HEK293T (cell line): Measurements from ENCODE around the gene NT5C3B.

Experiments used
- ARNT ChIP-seq: fragments of 450-650 bp; IDR thresholded peaks from 2 replicates; pipeline ENCODE4 v1.6.1; 2017; ENCODE audit warnings: mild to moderate bottlenecking
- BHLHE40 ChIP-seq: fragments of 450-650 bp; IDR thresholded peaks from 2 replicates; pipeline ENCODE4 v1.6.1; 2016; ENCODE audit warnings: mild to moderate bottlenecking, moderate library complexity, borderline replicate concordance
- CTBP1 ChIP-seq: fragments of 450-650 bp; IDR thresholded peaks from 2 replicates; pipeline ENCODE4 v1.6.1; 2016; ENCODE audit warnings: borderline replicate concordance
- ELF4 ChIP-seq: fragments of 450-650 bp; IDR thresholded peaks from 2 replicates; pipeline ENCODE4 v1.6.1; 2017; ENCODE audit warnings: antibody characterized with exemption
- FOXK2 ChIP-seq: fragments of 450-650 bp; IDR thresholded peaks from 2 replicates; pipeline ENCODE4 v1.6.1; 2016; ENCODE audit warnings: mild to moderate bottlenecking
- HDGF ChIP-seq: fragments of 450-650 bp; IDR thresholded peaks from 2 replicates; pipeline ENCODE4 v1.6.1; 2017; ENCODE audit warnings: antibody characterized with exemption, borderline replicate concordance
- NFRKB ChIP-seq: fragments of 450-650 bp; IDR thresholded peaks from 2 replicates; pipeline ENCODE4 v1.6.1; 2016; ENCODE audit warnings: mild to moderate bottlenecking, moderate library complexity
- SP1 ChIP-seq: fragments of 450-650 bp; IDR thresholded peaks from 2 replicates; pipeline ENCODE4 v1.6.1; 2017
- SUZ12 ChIP-seq: fragments of 450-650 bp; IDR thresholded peaks from 2 replicates; pipeline ENCODE4 v1.6.1; 2016; ENCODE audit warnings: mild to moderate bottlenecking
- TARDBP ChIP-seq: fragments of 450-650 bp; IDR thresholded peaks from 2 replicates; pipeline ENCODE4 v1.6.1; 2016

GRCh38 chr17:41844971-41845370 lies 8.9 kb upstream of the NT5C3B start:
- TF ChIP-seq BHLHE40, result no peak
- no peak for TF ChIP-seq CTBP1
- no peak for TF ChIP-seq SUZ12
- TF ChIP-seq SP1, result no peak
- TF ChIP-seq ELF4, result no peak
- TF ChIP-seq HDGF, result no peak
- TF ChIP-seq FOXK2, result no peak
- no peak for TF ChIP-seq TARDBP
- TF ChIP-seq NFRKB, result no peak
- TF ChIP-seq ARNT, result no peak
